ENCODE results near the gene NR2F1. TPM values are rescaled to one million over a fixed set of nuclear protein-coding genes. Genes with fewer than 3 reads are reported as not detected.

NR2F1 gene
- 51.2 TPM for total RNA-seq (2021; ENCODE audit: unreplicated experiment)
- polyA plus RNA-seq (2012), result 63.0 and 64.6 TPM in 2 replicates
- percentile 86 among the genes with signal in this experiment for Bru-seq, nascent RNA
- percentile 84 among the genes with signal in this experiment for BruChase-seq, experiment 1, labeled RNA remaining after a 6-hour chase
- percentile 91 among the genes with signal in this experiment for BruChase-seq, experiment 2, labeled RNA remaining after a 2-hour chase
- long read RNA-seq, transcript NR2F1-206 (3 exons, 3,841 nt), result major isoform, 14 of 58 reads
- long read RNA-seq, partial matches to known transcripts, result 25 of 58 reads
- long read RNA-seq, other reads (novel, unspliced or antisense), result 19 of 58 reads

GRCh38 chr5:93582677-93583438 lies at the start of gene NR2F1:
Gene NR2F1 (plus strand): TSS chr5:93583222. CDS start chr5:93585024, 1,802 bp downstream.
- Histone ChIP-seq H3K4me2 (ENCODE audit: low read length) (peak within 1 kb of the TSS; percentile 98), H3K9me2 (ENCODE audit: insufficient read depth) (no peaks in the 10 kb centered on the region), H3K9ac (ENCODE audit: low read length) (peak within 1 kb of the TSS; percentile 66), H3K27ac (ENCODE audit: low read depth, low read length) (peak within 1 kb of the TSS; percentile 99), H3K27me3 (ENCODE audit: insufficient read depth, low read length) (no peaks in the 10 kb centered on the region), H3K9me3 (ENCODE audit: control insufficient read depth in 1 of 2, insufficient read depth in 1 of 2, low read depth in 1 of 2, low read length in 2 of 2) (no peaks in the 10 kb centered on the region), H3K79me2 (ENCODE audit: insufficient read depth, low read length) (peaks cover 18% of the 10 kb centered on the region), H4K20me1 (ENCODE audit: insufficient read depth) (no peaks in the 10 kb centered on the region), H2AFZ (ENCODE audit: low read depth, low read length, poor library complexity, severe bottlenecking) (peak within 1 kb of the TSS; percentile 18), H3K4me1 (ENCODE audit: control insufficient read depth in 1 of 2, insufficient read depth in 2 of 2, low read length in 2 of 2) (peaks cover 20 to 33% of the 10 kb centered on the region in 2 experiments), H3K4me3 (replicated peaks in 1 of 2; ENCODE audit: low read depth in 1 of 2, low read length in 2 of 2) (peak within 1 kb of the TSS; percentile 70 to 85), H3K36me3 (ENCODE audit: control insufficient read depth in 1 of 2, insufficient read depth in 2 of 2, low read length in 2 of 2) (peaks cover 0 to 13% of the 10 kb centered on the region in 2 experiments; a peak in 1 of 4 replicates)
- ATAC-seq (peak; percentile 55), DNase-seq (ENCODE audit: low read depth, low spot score) (peak; percentile 98)
- intact Hi-C loops (cut with micrococcal nuclease), result loop anchor here (1.0 to 10.0 kb wide), 7 partner anchors 218 to 1312 kb away; no protein-coding TSS in a partner anchor
- no TSS peak for BruUV-seq (replicated peaks)
- CTCF ChIA-PET, result interaction anchor here (0.6 to 1.5 kb wide), 4 partner anchors 12 to 331 kb away, joined by 3 to 27 read pairs (median 4); no protein-coding TSS in a partner anchor
- RAD21 ChIA-PET (ENCODE audit: low non-redundant PET in 1 of 2, low total read pairs in 2 of 2, uncharacterized antibody in 2 of 2, unreplicated experiment in 2 of 2), result interaction anchor here (0.6 to 1.9 kb wide), 7 partner anchors 19 to 1212 kb away, joined by 3 to 13 read pairs (median 3); no protein-coding TSS in a partner anchor
- POLR2A ChIA-PET, result interaction anchor here (0.6 to 1.2 kb wide), 15 partner anchors 9 to 696 kb away, joined by 3 to 11 read pairs (median 4); no protein-coding TSS in a partner anchor
- TF ChIP-seq CEBPB (IDR thresholded peaks at IDR 0.05; ENCODE audit: low read depth) (no peak), POLR2AphosphoS5 (IDR thresholded peaks at IDR 0.05; ENCODE audit: low read depth, low read length) (peak; percentile 90), SP1 (IDR thresholded peaks at IDR 0.05; ENCODE audit: low read depth) (peak; percentile 82), ATF3 (IDR thresholded peaks at IDR 0.05) (no peak), RAD21 (IDR thresholded peaks at IDR 0.05; ENCODE audit: low read depth) (no peak; the same call in 1 of the 2 replicates), CTCF (IDR thresholded peaks at IDR 0.05 in 2 of 3, conservative IDR thresholded peaks at IDR 0.05 in 1 of 3; ENCODE audit: borderline replicate concordance in 1 of 3, insufficient read depth in 1 of 3, low read depth in 2 of 3, low read length in 2 of 3) (no peak; a peak in 1 of 6 replicates), YY1 (IDR thresholded peaks at IDR 0.05; ENCODE audit: extremely low read depth, insufficient replicate concordance, low read depth, low read length) (peak; percentile 54), REST (IDR thresholded peaks at IDR 0.05; ENCODE audit: low read depth) (no peak), JUND (IDR thresholded peaks at IDR 0.05) (no peak; the same call in 1 of the 2 replicates), CBX3 (IDR thresholded peaks at IDR 0.05; ENCODE audit: low read depth) (peak; percentile 80), EGR1 (IDR thresholded peaks at IDR 0.05; ENCODE audit: low read depth) (peak; percentile 35; the same call in 1 of the 2 replicates), ZBTB33 (IDR thresholded peaks at IDR 0.05; ENCODE audit: extremely low read depth, insufficient replicate concordance, low read length) (peak; percentile 51), ELF1 (IDR thresholded peaks at IDR 0.05; ENCODE audit: borderline replicate concordance, low read depth) (no peak), FOSL1 (IDR thresholded peaks at IDR 0.05; ENCODE audit: low read depth) (no peak), ZFX (IDR thresholded peaks at IDR 0.05) (no peak), POLR2A (IDR thresholded peaks at IDR 0.05; ENCODE audit: borderline replicate concordance, extremely low read depth, insufficient read depth, insufficient read length) (no peak)

Data from HCT116 (cell line).